IMR-90 (cell line): ENCODE measurements around the gene TMPRSS12. TPM values are rescaled to one million over a fixed set of nuclear protein-coding genes. Genes with fewer than 3 reads are reported as not detected.

Experiments used
- ATAC-seq: fragments of 200-7000 bp; cut with Tn5 transposase; 2 replicates; pipeline ENCODE4 v1.9.1; 2020; ENCODE audit warnings: low read depth, mild to moderate bottlenecking, moderate library complexity
- BruUV-seq: library from RNA; stranded (reverse); fragments of 400-500 nt; replicated peaks from 2 replicates; lab custom pipeline; 2021; lab: Mats Ljungman, UMichigan
- CTCF ChIA-PET: fragments of 300-600 bp; formaldehyde crosslinking; extraction: SDS; loops from one replicate; lab custom pipeline; 2021; ENCODE audit warnings: antibody characterized with exemption; lab: Yijun Ruan, JAX
- POLR2A ChIA-PET: fragments of 300-600 bp; sonication (Branson Sonifier 250); formaldehyde crosslinking; loops from one replicate; lab custom pipeline; 2022; ENCODE audit warnings: antibody characterized with exemption; ENCODE audit not compliant: unreplicated experiment; lab: Charles Lee
- DNase-seq: peaks from one replicate; pipeline ENCODE4 v3.0.0; 2013
- H2AFZ ChIP-seq: replicated peaks from 2 replicates; pipeline ENCODE3; 2013; ENCODE audit warnings: low read length, mild to moderate bottlenecking; ENCODE audit not compliant: poor library complexity
- H2AK5ac ChIP-seq: 2 replicates; pipeline ENCODE4 v1.6.1; 2013; ENCODE audit warnings: low read depth, low read length, inconsistent platforms
- H2AK9ac ChIP-seq: replicated peaks from 2 replicates; pipeline ENCODE3; 2013; ENCODE audit warnings: mild to moderate bottlenecking, low read depth, low read length, moderate library complexity; ENCODE audit not compliant: poor library complexity
- H2BK120ac ChIP-seq: 2 replicates; pipeline ENCODE4 v1.6.1; 2013; ENCODE audit warnings: low read depth, low read length, inconsistent platforms
- H2BK15ac ChIP-seq: 3 replicates; pipeline ENCODE4 v1.6.1; 2013; ENCODE audit warnings: low read depth, low read length, inconsistent platforms
- H2BK20ac ChIP-seq: 2 replicates; pipeline ENCODE4 v1.6.1; 2013; ENCODE audit warnings: low read depth, mild to moderate bottlenecking, inconsistent platforms, low read length, moderate library complexity
- H2BK5ac ChIP-seq: 2 replicates; pipeline ENCODE4 v1.6.1; 2013; ENCODE audit warnings: mild to moderate bottlenecking, low read depth, low read length, inconsistent platforms; ENCODE audit not compliant: poor library complexity, severe bottlenecking
- H3K14ac ChIP-seq: replicated peaks from 2 replicates; pipeline ENCODE4 v1.6.1; 2013; ENCODE audit warnings: low read depth, low read length, inconsistent platforms
- H3K18ac ChIP-seq: 2 replicates; pipeline ENCODE4 v1.6.1; 2013; ENCODE audit warnings: low read depth, low read length, control low read depth
- H3K23ac ChIP-seq: 2 replicates; pipeline ENCODE4 v1.6.1; 2013; ENCODE audit warnings: low read depth, low read length, inconsistent platforms
- H3K27ac ChIP-seq: 2 replicates; pipeline ENCODE4 v1.5.1; 2013; ENCODE audit warnings: mild to moderate bottlenecking, control low read depth, low read length; ENCODE audit not compliant: insufficient read depth
- H3K27me3 ChIP-seq: 2 replicates; pipeline ENCODE4 v1.6.1; 2013; ENCODE audit warnings: low read length; ENCODE audit not compliant: control insufficient read depth, insufficient read depth
- H3K36me3 ChIP-seq: 2 replicates; pipeline ENCODE4 v1.6.1; 2013; ENCODE audit warnings: low read length, mixed read lengths; ENCODE audit not compliant: control insufficient read depth, insufficient read depth
- H3K4ac ChIP-seq: 2 replicates; pipeline ENCODE4 v1.6.1; 2013; ENCODE audit warnings: low read depth, low read length, inconsistent platforms
- H3K4me1 ChIP-seq: 2 replicates; pipeline ENCODE4 v1.6.1; 2013; ENCODE audit warnings: low read length, mixed read lengths; ENCODE audit not compliant: control insufficient read depth, insufficient read depth
- H3K4me2 ChIP-seq: 2 replicates; pipeline ENCODE4 v1.6.1; 2013; ENCODE audit warnings: low read depth, mild to moderate bottlenecking, control low read depth, low read length, moderate library complexity
- H3K4me3 ChIP-seq: 2 replicates; pipeline ENCODE4 v1.5.1; 2013; ENCODE audit warnings: low read depth, mild to moderate bottlenecking, control low read depth, low read length, moderate library complexity; ENCODE audit not compliant: insufficient read depth
- H3K56ac ChIP-seq: 2 replicates; pipeline ENCODE4 v1.6.1; 2013; ENCODE audit warnings: low read length, inconsistent platforms; ENCODE audit not compliant: insufficient read depth; ENCODE audit errors: extremely low read depth
- H3K79me1 ChIP-seq, 2 experiments: 2 replicates each; pipeline ENCODE4 v1.6.1; 2013; ENCODE audit warnings: low read length in 2 of 2, inconsistent platforms in 1 of 2, low read depth in 1 of 2
- H3K9ac ChIP-seq: 2 replicates; pipeline ENCODE4 v1.6.1; 2013; ENCODE audit warnings: low read depth, low read length, control low read depth
- H3K9me1 ChIP-seq: 2 replicates; pipeline ENCODE4 v1.6.1; 2013; ENCODE audit warnings: low read length, inconsistent platforms; ENCODE audit not compliant: insufficient read depth
- H3K9me3 ChIP-seq: 2 replicates; pipeline ENCODE4 v1.6.1; 2013; ENCODE audit warnings: low read length; ENCODE audit not compliant: control insufficient read depth, insufficient read depth
- H4K20me1 ChIP-seq: 2 replicates; pipeline ENCODE4 v1.6.1; 2013; ENCODE audit warnings: low read length, inconsistent platforms; ENCODE audit not compliant: insufficient read depth
- H4K5ac ChIP-seq: 2 replicates; pipeline ENCODE4 v1.6.1; 2013; ENCODE audit warnings: mild to moderate bottlenecking, low read depth, low read length, control low read depth
- H4K8ac ChIP-seq, 2 experiments: 2 replicates each; pipeline ENCODE4 v1.6.1; 2013; ENCODE audit warnings: low read depth in 2 of 2, low read length in 2 of 2, control low read depth in 1 of 2, inconsistent platforms in 1 of 2
- H4K91ac ChIP-seq: 2 replicates; pipeline ENCODE4 v1.6.1; 2013; ENCODE audit warnings: low read depth, low read length, inconsistent platforms; ENCODE audit not compliant: insufficient read depth
- BHLHE40 ChIP-seq: fragments of 150-350 bp; IDR thresholded peaks from 2 replicates; pipeline ENCODE4 v1.6.1; 2016; ENCODE audit warnings: mild to moderate bottlenecking, low read depth, low read length
- CHD1 ChIP-seq: IDR thresholded peaks from 2 replicates; pipeline ENCODE4 v1.6.1; 2012; ENCODE audit warnings: low read depth, low read length, improper control_type of control experiment
- FOS ChIP-seq: fragments of 150-350 bp; IDR thresholded peaks from 2 replicates; pipeline ENCODE4 v1.6.1; 2016; ENCODE audit warnings: low read depth, low read length
- MAFK ChIP-seq: IDR thresholded peaks from 2 replicates; pipeline ENCODE4 v1.6.1; 2012; ENCODE audit warnings: low read depth, low read length, improper control_type of control experiment
- MAZ ChIP-seq: IDR thresholded peaks from 2 replicates; pipeline ENCODE4 v1.6.1; 2012; ENCODE audit warnings: low read depth, mild to moderate bottlenecking, low read length, improper control_type of control experiment, moderate library complexity, borderline replicate concordance
- MXI1 ChIP-seq: IDR thresholded peaks from 2 replicates; pipeline ENCODE4 v1.6.1; 2012; ENCODE audit warnings: low read depth, mild to moderate bottlenecking, low read length, moderate library complexity, borderline replicate concordance
- WGBS, 2 experiments: methylation state at CpG; one replicate each; pipeline versions ENCODE4 v1.1.5 to v1.1.7; 2013; ENCODE audit warnings: missing lambda C conversion rate in 2 of 2; ENCODE audit not compliant: insufficient read length in 1 of 2; ENCODE audit errors: extremely low coverage in 2 of 2; 5-methylcytosine and 5-hydroxymethylcytosine counted together
- dilution Hi-C: fragments of 300-500 bp; cut with HindIII; formaldehyde crosslinking; loops from one replicate; pipeline ENCODE4 v1.14.3; 2018; ENCODE audit warnings: low sequenced_read_pairs; ENCODE audit not compliant: unreplicated experiment
- in situ Hi-C: fragments of 300-500 bp; cut with MboI; formaldehyde crosslinking; loops from 3 replicates; pipeline ENCODE4 v1.14.3; 2019; ENCODE audit warnings: low sequenced_read_pairs, inconsistent platforms, mixed read lengths
- intact Hi-C: fragments of 100-400 bp; cut with micrococcal nuclease; formaldehyde crosslinking; loops from 2 replicates; pipeline ENCODE4 v1.10.0; 2022
- polyA plus RNA-seq, 3 experiments: library from polyadenylated mRNA; depleted of rRNA; stranded (reverse); fragments of >200 nt; gene quantifications; 2 replicates each; pipeline ENCODE4 v1.2.3, GENCODE V29; 2012; ENCODE audit warnings: low replicate concordance in 1 of 3
- total RNA-seq: library from RNA; depleted of rRNA; stranded (reverse); fragments of >200 nt; gene quantifications from 2 replicates; pipeline ENCODE4 v1.2.3, GENCODE V29; 2012
- TF ChIP-seq, protein P1 (sequence below): fragments of 150-350 bp; IDR thresholded peaks from 2 replicates; pipeline ENCODE4 v1.6.1; 2016; ENCODE audit warnings: low read depth, mild to moderate bottlenecking, low read length, moderate library complexity, borderline replicate concordance

TMPRSS12 gene
- total and polyA plus RNA-seq, 2 of the 4 experiments (the other 2 are of a cell fraction) = not detected

DNA sequence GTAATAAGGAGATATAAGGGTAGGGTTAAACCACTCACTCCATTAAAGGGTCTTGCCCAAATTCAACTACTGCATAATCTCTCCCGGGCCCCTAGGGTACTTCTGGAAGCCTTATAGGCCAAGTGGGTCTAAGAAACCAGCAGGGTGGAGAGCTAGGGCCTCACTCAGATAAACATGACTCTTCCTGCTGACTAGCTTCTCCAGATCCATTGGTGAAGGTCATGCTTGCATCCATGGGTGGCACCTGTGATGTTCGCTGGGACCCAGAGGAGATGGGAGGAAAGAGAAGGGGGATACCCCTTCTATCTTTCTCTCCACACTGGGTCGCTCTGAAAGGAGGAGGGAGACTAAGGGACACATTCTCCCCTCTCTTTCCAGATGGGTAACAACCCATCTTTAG lies 73.6 kb downstream of the TMPRSS12 start:
- Histone ChIP-seq H3K14ac (no peak overlapping the region), H3K4me3 (no peak overlapping the region), H2AK5ac (no peak overlapping the region), H3K27ac (no peak overlapping the region), H4K91ac (no peak overlapping the region), H2AK9ac (no peak overlapping the region), H3K9me1 (0 out of 2 replicates have a peak, but pooled peaks cover 4% of the 10 kb centered on the region), H2BK15ac (no peak overlapping the region), H2BK5ac (no peak overlapping the region), H4K20me1 (no peaks in the 10 kb centered on the region), H2AFZ (no peak overlapping the region), H4K8ac (no peak overlapping the region), H3K23ac (no peak overlapping the region), H3K9me3 (peaks cover 39% of the 10 kb centered on the region), H3K27me3 (no peaks in the 10 kb centered on the region), H2BK20ac (no peak overlapping the region), H3K79me1 (no peaks in the 10 kb centered on the region), H2BK120ac (no peak overlapping the region), H3K18ac (no peak overlapping the region), H3K36me3 (no peaks in the 10 kb centered on the region), H3K4ac (no peak overlapping the region), H3K9ac (no peak overlapping the region), H4K5ac (no peak overlapping the region), H3K4me1 (peaks cover 7% of the 10 kb centered on the region), H3K56ac (no peak overlapping the region), H3K4me2 (no peak overlapping the region)
- CTCF ChIA-PET = no interaction called here
- intact Hi-C loops = no loop called here
- no peak for TF ChIP-seq BHLHE40
- TF ChIP-seq MAFK = no peak
- TF ChIP-seq FOS = no peak
- TF ChIP-seq MXI1 = no peak
- no peak for TF ChIP-seq MAZ
- TF ChIP-seq, protein P1, sequence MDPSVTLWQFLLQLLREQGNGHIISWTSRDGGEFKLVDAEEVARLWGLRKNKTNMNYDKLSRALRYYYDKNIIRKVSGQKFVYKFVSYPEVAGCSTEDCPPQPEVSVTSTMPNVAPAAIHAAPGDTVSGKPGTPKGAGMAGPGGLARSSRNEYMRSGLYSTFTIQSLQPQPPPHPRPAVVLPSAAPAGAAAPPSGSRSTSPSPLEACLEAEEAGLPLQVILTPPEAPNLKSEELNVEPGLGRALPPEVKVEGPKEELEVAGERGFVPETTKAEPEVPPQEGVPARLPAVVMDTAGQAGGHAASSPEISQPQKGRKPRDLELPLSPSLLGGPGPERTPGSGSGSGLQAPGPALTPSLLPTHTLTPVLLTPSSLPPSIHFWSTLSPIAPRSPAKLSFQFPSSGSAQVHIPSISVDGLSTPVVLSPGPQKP = no peak
- no peak for TF ChIP-seq CHD1
- no TSS peak for BruUV-seq
- ATAC-seq = no peak
- dilution Hi-C loops = no loop called here
- no peak for DNase-seq
- no CpG with 5 or more reads among the region's 3 CpGs for WGBS, 2 experiments
- POLR2A ChIA-PET = no interaction called here
- in situ Hi-C loops = no loop called here
